ENCODE results near the gene MPO. TPM values are rescaled to one million over a fixed set of nuclear protein-coding genes. Genes with fewer than 3 reads are reported as not detected.

The MPO gene
- total and polyA plus RNA-seq, 12 donors = 0.13 to 1.4 (median 0.36) TPM; not detected in 3

DNA sequence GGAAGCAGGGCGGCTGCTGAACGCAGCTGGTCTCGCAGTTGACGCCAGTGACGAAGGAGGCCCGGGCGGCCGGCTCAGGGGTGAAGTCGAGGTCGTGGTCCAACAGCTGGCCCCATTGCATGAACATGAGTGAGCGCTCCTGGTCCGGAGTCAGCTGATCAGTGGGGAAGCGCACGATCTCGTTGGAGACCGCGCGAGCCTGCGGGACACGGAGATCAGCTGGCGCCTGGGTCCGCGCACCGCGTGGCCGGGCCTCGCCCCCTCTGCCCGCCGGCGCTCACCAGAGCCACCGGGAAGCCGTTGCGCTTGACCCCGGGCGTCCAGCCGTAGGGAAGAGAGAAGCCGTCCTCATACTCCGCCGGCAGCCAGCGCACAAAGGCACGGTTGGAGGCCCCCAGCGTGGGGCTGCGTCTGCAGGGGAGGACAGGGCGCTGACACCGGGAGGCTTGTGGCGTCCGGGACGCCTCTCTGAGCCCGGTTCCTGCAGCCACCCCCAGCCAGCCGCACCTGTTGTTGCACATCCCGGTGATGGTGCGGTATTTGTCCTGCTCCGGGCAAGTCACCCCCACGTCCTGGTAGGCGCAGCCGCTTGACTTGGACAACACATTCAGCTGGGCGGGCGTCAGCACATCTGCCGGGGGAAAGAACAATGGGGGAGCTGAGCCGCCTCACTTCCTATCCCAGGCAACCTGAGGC lies 1.6 kb downstream of the MPO start:
- 17 to 48% (median 28%) methylated on average over 2 to 60 of the region's 60 CpGs for WGBS, 4 donors
- Histone ChIP-seq H3K4me1 (replicated peaks in 1 of 2) (no peaks in the 10 kb centered on the region), H3K27ac (no peak overlapping the region), H3K4me3 (peak overlapping the region in 1 of 4 donors; percentile 30), H3K36me3 (replicated peaks in 1 of 2) (no peaks in the 10 kb centered on the region), H3K9me3 (replicated peaks in 1 of 3) (no peaks in the 10 kb centered on the region), H3K27me3 (peaks cover 4% of the 10 kb centered on the region)
- intact Hi-C loops (cut with DNase I) = no loop called here
- peak in 6 of 7 donors; percentile 25 to 67 (median 36) for DNase-seq
- TF ChIP-seq, protein P1, sequence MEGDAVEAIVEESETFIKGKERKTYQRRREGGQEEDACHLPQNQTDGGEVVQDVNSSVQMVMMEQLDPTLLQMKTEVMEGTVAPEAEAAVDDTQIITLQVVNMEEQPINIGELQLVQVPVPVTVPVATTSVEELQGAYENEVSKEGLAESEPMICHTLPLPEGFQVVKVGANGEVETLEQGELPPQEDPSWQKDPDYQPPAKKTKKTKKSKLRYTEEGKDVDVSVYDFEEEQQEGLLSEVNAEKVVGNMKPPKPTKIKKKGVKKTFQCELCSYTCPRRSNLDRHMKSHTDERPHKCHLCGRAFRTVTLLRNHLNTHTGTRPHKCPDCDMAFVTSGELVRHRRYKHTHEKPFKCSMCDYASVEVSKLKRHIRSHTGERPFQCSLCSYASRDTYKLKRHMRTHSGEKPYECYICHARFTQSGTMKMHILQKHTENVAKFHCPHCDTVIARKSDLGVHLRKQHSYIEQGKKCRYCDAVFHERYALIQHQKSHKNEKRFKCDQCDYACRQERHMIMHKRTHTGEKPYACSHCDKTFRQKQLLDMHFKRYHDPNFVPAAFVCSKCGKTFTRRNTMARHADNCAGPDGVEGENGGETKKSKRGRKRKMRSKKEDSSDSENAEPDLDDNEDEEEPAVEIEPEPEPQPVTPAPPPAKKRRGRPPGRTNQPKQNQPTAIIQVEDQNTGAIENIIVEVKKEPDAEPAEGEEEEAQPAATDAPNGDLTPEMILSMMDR (IDR thresholded peaks at IDR 0.05) = no peak

- H3K4me1 ChIP-seq (replicated peaks in 1 of 2) = no peaks in the 10 kb centered on the region
Observed at GRCh38 chr17:58278661-58279015, 2.1 kb downstream of the MPO start.

GRCh38 chr17:58277802-58278595 lies 2.7 kb downstream of the MPO start:
- H3K4me3 ChIP-seq = no peak overlapping the region
- H3K4me1 ChIP-seq (replicated peaks in 1 of 2) = no peaks in the 10 kb centered on the region
- intact Hi-C loops (cut with DNase I) = no loop called here
- H3K36me3 ChIP-seq (replicated peaks in 1 of 2) = no peaks in the 10 kb centered on the region
- peaks cover 4% of the 10 kb centered on the region for H3K27me3 ChIP-seq
- 76 to 82% (median 79%) methylated on average over 23 to 36 of the region's 36 CpGs for WGBS, 4 donors
- peak in 1 of 7 donors; percentile 15 for DNase-seq
- H3K27ac ChIP-seq = no peak overlapping the region
- TF ChIP-seq, protein P1 (IDR thresholded peaks at IDR 0.05) = no peak
- TF ChIP-seq POLR2A (IDR thresholded peaks at IDR 0.05) = no peak
- no peaks in the 10 kb centered on the region for H3K9me3 ChIP-seq (replicated peaks in 1 of 3)

More at GRCh38 chr17:58278661-58279015, 2.1 kb downstream of the MPO start:
- DNase-seq = peak in 4 of 7 donors; percentile 14 to 29 (median 19)
- Histone ChIP-seq H3K9me3 (replicated peaks in 1 of 3) (no peaks in the 10 kb centered on the region), H3K27me3 (peaks cover 4% of the 10 kb centered on the region), H3K27ac (no peak overlapping the region), H3K4me3 (peak overlapping the region in 1 of 4 donors; percentile 30), H3K36me3 (replicated peaks in 1 of 2) (no peaks in the 10 kb centered on the region)
- WGBS, 4 donors = 10 to 37% (median 32%) methylated on average over 3 to 5 of the region's 5 CpGs
- TF ChIP-seq POLR2A (IDR thresholded peaks at IDR 0.05) = no peak
- TF ChIP-seq, protein P1 (IDR thresholded peaks at IDR 0.05) = no peak
- intact Hi-C loops (cut with DNase I) = no loop called here

GRCh38 chr17:58277107-58277801 lies 3.5 kb downstream of the MPO start:
- peaks cover 4% of the 10 kb centered on the region for H3K27me3 ChIP-seq
- H3K36me3 ChIP-seq (replicated peaks in 1 of 2) = no peaks in the 10 kb centered on the region
- no peak overlapping the region for H3K27ac ChIP-seq
- 56 to 72% (median 65%) methylated on average over 5 of the region's 5 CpGs for WGBS, 4 donors
- intact Hi-C loops (cut with DNase I) = no loop called here
- no peak overlapping the region for H3K4me3 ChIP-seq
- DNase-seq = peak in 1 of 7 donors; percentile 21
- H3K9me3 ChIP-seq (replicated peaks in 1 of 3) = no peaks in the 10 kb centered on the region
- no peaks in the 10 kb centered on the region for H3K4me1 ChIP-seq (replicated peaks in 1 of 2)
- no peak for TF ChIP-seq POLR2A (IDR thresholded peaks at IDR 0.05)
- TF ChIP-seq, protein P1 (IDR thresholded peaks at IDR 0.05) = peak in 4 of 6 experiments; percentile 8 to 30 (median 25)
